HTERT RPE-1 (cell line): Measurements from ENCODE around the gene TOGARAM1.
"Not testable (repeated sequence)": the region's sequence is repeated elsewhere in the genome, so short reads cannot be mapped to it uniquely, and the experiment has no call there.

ENCODE experiments used
- in situ Hi-C: fragments of 300-500 bp; cut with MboI; formaldehyde crosslinking; loops from 4 replicates; pipeline ENCODE4 v1.14.3; 2020; ENCODE audit warnings: low sequenced_read_pairs

The TOGARAM1 gene

GRCh38 chr14:45039390-45039789 lies 77.4 kb downstream of the TOGARAM1 start:
- in situ Hi-C loops = no loop called here

- in situ Hi-C loops = no loop called here
Observed at GRCh38 chr14:45041641-45042040, 79.7 kb downstream of the TOGARAM1 start.

GRCh38 chr14:45044638-45045037 lies 82.6 kb downstream of the TOGARAM1 start:
- in situ Hi-C loops = no loop called here

GRCh38 chr14:45048385-45048784 lies 86.4 kb downstream of the TOGARAM1 start:
- in situ Hi-C loops = no loop called here

DNA sequence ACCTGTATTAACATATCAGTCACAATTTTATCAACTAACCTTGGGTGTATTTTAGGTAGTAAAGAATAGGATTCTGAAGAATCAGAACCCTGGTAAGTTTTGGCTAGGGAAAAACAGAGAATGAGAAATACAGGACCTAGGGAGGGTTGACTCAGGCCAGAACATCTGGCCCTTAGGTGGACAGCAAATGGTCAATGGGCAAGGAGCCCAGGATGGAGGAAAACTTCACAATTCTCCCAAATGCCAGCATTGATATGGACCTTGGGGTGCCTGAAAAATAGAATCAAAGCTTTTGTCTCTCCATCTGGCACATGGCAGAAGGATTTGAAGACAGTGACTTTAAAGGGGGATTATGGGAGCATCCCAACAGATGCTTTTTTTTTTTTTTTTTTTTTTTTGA lies 89.2 kb downstream of the TOGARAM1 start:
- in situ Hi-C loops = no loop called here

- in situ Hi-C loops = no loop called here
Observed at GRCh38 chr14:45051896-45052295, 89.9 kb downstream of the TOGARAM1 start.

GRCh38 chr14:45057349-45057748 lies 95.4 kb downstream of the TOGARAM1 start:
- in situ Hi-C loops = no loop called here

- in situ Hi-C loops = no loop called here
Observed at GRCh38 chr14:45057881-45058364, 95.9 kb downstream of the TOGARAM1 start.

DNA sequence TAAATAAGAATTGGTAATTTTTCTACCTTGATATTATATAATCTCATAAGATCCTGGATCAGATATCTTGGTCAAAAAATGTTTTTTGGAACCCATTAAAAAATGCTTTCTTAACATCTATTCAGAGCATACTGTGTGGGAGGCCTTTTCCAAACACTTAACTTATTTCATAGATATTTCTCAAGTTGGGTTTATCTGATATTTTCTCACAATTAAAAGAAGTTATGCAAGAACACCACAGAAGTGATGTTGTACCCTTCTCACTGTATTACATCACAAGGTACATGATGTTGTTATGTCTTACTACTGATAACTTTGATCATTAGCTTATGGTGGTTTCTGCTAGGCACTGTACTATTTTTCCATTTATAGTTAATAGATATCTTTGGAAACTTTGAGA lies 98.6 kb downstream of the TOGARAM1 start:
- in situ Hi-C loops = no loop called here

- in situ Hi-C loops = no loop called here
Observed at GRCh38 chr14:45065540-45065939, 103.5 kb downstream of the TOGARAM1 start.

GRCh38 chr14:45065956-45066355 lies 104.0 kb downstream of the TOGARAM1 start:
- in situ Hi-C loops = no loop called here

DNA sequence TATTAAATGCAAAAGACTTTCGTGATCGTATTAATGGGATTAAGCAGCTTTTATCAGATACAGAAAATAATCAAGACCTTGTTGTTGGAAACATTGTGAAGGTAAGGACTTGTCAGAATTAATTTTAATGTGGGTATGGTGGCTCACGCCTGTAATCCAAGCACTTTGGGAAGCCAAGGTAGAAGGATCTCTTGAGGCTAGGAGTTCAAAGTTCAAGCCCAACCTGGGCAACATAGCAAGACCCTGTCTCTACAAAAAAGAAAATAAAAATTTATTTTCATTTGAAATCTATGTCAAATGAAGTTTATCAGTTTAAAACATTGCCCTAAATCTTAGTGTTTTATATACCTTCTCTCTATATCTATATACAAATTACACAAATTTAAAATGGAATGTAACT lies 104.7 kb downstream of the TOGARAM1 start:
- in situ Hi-C loops = no loop called here

DNA sequence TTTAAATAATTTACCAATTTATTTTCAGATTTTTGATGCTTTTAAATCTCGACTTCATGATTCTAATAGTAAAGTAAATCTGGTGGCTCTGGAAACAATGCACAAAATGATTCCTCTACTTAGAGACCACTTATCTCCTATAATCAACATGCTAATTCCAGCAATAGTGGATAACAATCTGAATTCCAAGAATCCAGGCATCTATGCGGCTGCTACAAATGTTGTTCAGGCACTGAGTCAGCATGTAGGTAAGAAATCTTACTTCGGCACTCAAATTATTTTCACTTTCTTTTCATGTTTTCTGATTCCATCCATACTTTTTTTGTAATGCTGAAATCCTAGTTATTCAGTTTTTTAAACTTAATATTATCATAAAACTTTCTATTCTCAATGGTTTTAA lies 106.4 kb downstream of the TOGARAM1 start:
- in situ Hi-C loops = no loop called here

DNA sequence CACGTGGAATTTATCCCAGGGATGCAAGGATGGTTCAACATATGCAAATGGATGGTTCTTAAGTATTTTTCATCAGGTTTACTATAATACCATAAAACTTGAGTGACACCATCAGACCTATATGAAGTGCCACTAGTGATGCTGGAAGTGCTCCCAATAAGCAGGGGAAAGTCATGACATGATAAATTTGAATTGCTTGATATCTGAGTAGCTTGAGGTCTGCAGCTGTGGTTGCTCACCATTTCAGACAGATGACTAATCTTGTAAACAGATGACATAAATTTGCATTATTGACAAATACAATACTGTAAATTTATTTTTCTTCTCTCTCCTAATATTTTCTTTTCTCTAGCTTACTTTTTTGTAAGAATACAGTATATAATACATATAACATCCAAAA lies 108.2 kb downstream of the TOGARAM1 start:
- in situ Hi-C loops = no loop called here

DNA sequence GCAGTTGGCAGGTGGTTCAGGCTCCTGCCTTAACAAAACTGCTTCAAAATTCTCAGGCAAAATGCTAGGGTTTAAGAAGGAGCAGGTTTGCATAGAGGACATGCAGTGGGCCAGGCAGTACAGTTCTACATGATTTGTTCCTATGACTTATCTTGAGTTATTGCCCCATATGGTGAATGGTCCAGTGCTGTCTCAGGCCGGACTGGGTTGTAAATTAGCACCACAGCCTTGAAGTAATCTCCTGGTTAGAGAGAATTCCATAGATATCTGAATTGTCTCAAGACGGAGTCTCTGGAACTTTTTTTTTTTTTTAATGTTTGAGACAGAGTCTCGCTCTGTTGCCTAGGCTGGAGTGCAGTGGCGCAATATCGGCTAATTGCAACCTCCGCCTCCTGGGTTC lies 110.1 kb downstream of the TOGARAM1 start:
- in situ Hi-C loops = no loop called here

DNA sequence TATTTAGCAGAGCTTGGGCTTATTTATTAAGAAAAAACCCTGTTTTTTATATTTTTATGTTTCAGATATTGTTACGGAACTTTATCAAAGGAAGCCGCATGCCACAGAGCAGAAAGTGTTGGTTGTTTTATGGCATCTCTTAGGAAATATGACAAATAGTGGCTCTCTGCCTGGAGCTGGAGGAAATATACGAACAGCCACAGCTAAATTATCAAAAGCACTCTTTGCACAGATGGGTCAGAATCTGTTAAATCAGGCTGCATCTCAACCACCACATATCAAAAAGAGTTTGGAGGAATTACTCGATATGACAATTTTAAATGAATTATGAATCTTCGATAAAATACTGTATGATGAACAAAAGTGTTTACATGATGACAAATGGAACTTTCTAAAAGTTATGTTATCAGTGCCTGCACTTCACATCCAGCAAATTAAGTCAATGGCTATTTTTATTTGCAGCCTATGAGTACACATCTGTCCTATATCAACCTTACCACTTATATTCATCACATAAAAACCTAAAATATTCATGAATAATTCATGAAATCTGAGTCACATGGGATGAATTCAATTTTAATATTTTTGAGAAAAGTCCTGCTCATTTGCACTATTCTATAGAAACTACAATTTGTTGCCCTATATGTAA lies 111.4 kb downstream of the TOGARAM1 start:
- in situ Hi-C loops = no loop called here

DNA sequence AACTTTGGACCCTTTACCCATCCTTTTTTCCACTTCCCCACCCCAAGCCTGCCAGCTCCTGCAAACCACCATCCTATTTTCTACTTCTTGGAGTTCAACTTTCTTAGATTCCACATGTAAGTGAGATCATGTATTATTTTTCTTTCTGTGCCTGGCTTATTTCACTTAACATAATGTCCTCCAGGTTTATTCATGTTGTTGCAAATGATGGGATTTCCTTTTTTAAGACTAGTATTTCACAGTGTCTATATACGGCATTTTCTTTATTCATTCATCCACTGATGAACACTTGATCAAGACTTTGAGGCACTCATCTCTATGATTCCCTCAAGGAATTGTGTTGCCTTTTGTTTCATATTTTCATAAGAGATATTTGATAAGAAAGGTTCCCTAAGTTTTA lies 116.3 kb downstream of the TOGARAM1 start:
- in situ Hi-C loops = no loop called here

DNA sequence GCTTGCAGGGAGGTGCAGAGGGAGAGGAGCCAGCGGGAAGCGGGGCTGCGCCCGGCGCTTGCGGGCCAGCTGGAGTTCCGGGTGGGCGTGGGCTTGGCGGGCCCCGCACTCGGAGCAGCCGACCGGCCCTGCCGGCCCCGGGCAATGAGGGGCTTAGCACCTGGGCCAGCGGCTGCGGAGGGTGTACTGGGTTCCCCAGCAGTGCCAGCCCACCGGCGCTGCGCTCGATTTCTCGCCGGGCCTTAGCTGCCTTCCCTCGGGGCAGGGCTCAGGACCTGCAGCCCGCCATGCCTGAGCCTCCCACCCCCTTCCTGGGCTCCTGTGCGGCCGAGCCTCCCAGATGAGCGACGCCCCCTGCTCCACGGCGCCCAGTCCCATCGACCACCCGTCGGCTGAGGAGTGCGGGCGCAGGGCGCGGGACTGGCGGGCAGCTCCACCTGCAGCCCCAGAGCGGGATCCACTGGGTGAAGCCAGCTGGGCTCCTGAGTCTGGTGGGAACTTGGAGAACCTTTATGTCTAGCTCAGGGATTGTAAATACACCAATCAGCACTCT lies 118.5 kb downstream of the TOGARAM1 start:
- in situ Hi-C loops = not testable (repeated sequence)

DNA sequence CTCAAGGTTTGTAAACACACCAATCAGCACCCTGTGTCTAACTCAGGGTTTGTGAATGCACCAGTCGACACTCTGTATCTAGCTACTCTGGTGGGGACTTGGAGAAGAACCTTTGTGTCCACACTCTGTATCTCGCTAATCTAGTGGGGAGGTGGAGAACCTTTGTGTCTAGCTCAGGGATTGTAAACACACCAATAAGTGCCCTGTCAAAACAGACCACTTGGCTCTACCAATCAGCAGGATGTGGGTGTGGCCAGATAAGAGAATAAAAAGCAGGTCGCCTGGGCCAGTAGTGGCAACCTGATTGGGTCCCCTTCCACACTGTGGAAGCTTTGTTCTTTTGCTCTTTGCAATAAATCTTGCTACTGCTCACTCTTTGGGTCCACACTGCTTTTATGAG lies 119.1 kb downstream of the TOGARAM1 start:
- in situ Hi-C loops = not testable (repeated sequence)

GRCh38 chr14:45082420-45082819 lies 120.4 kb downstream of the TOGARAM1 start:
- in situ Hi-C loops = no loop called here

GRCh38 chr14:45083617-45083975 lies 121.6 kb downstream of the TOGARAM1 start:
- in situ Hi-C loops = no loop called here

GRCh38 chr14:45083976-45084722 lies 122.2 kb downstream of the TOGARAM1 start, which contains the start of gene PRPF39:
Gene PRPF39 (plus strand): TSS chr14:45084116. CDS start chr14:45095240, 11,124 bp downstream.
- in situ Hi-C loops = no loop called here
